GM12801 (cell line): Measurements from ENCODE around the gene SLC8B1.

ENCODE experiments used
- TF ChIP-seq, protein P1 (sequence below): IDR thresholded peaks from one replicate; pipeline ENCODE4 v1.5.1; 2011; ENCODE audit warnings: control low read depth; ENCODE audit not compliant: insufficient read length; ENCODE audit errors: extremely low read depth

Gene SLC8B1

DNA sequence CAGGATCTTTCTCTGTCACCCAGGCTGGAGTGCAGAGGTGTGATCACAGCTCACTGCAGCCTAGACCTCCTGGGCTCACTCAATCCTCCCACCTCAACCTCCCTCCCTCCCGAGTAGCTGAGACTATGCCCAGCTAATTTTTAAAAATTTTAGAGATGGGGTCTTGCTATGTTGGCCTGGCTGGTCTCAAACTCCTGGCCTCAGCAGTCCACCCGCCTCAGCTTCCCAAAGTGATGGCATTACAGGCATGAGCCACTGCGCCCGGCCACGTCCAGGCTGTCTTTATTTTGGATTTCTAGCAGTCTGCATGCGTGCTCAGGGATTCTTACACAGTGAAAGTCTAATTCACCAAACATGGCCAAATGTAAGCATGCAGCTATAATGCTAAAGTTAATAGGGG, 17.8 kb downstream of the SLC8B1 start:
- TF ChIP-seq, protein P1, sequence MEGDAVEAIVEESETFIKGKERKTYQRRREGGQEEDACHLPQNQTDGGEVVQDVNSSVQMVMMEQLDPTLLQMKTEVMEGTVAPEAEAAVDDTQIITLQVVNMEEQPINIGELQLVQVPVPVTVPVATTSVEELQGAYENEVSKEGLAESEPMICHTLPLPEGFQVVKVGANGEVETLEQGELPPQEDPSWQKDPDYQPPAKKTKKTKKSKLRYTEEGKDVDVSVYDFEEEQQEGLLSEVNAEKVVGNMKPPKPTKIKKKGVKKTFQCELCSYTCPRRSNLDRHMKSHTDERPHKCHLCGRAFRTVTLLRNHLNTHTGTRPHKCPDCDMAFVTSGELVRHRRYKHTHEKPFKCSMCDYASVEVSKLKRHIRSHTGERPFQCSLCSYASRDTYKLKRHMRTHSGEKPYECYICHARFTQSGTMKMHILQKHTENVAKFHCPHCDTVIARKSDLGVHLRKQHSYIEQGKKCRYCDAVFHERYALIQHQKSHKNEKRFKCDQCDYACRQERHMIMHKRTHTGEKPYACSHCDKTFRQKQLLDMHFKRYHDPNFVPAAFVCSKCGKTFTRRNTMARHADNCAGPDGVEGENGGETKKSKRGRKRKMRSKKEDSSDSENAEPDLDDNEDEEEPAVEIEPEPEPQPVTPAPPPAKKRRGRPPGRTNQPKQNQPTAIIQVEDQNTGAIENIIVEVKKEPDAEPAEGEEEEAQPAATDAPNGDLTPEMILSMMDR, result no peak

DNA sequence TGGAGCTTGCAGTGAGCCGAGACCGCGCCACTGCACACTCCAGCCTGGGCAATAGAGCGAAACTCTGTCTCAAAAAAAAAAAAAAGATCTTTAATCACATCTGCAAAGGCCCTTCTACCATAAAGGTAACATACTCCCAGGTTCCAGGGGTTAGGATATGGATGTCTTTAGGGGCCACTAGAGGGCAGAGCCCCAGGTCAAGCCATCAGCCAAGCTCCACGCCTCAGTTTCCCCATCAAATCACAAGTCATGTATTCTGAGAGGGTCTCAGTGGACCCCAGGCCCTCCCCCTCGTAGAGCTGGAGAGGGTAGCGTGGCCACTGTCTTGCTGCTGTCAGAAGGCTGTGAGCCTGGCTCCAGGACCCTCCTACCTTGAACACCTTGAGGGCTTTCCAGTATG, 18.8 kb downstream of the SLC8B1 start:
- TF ChIP-seq, protein P1, result no peak

DNA sequence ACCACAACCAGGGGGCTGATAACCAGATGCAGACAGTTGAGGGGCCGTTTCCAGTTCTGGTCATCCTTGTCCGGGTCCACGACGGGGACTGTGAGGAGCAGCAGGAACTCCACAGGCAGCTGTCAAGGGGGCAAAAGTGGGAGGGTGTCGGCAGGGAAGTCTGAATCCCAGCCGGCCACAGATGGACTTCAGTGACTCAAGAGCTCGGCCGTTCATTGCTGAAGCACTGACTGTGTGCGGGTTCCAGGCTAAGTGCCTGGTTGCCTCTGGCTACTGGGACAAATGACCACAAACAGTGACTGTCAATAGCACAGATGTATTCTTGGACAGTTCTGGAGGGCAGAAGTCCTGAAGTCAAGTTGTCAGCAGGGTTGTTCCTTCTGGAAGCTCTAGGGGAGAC, 19.6 kb downstream of the SLC8B1 start:
- TF ChIP-seq, protein P1, result no peak

DNA sequence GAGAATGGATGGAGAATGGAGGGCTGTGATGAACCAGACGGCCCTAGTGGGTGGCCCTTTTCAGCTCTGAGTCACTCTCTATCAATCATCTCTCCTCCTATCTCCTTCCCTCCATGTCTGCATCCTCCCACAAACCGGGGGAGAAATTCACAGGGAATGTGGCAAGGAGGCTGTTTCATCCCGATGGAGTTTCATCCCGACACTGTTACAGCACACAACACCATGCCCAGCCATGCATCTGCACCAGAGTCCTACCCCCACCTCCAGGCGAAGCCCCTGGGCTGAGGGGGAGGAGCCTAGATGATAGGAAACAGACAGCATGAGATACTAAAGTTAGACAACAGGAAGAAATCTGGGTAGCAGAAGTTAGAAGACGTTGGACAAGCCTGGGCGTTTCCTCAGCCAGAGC, 20.8 kb downstream of the SLC8B1 start:
- TF ChIP-seq, protein P1, result no peak

DNA sequence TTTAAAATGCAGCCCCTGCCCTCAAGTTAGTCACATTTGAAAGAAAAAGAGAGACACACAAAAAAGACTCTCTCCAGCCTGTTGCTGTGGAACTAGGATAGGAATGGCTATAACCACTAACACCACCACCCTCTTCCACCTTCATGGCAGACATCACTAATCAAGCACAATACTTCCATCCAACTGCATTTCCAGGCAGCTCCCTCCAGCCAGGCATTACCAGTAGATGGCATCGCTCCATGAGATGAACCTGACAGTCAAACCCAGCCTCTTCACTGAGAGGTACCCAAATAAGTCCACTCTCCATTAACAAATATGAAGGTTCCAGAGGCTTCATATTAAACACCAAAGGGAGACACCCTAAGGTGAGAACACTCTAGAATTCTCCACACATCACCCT, 24.4 kb downstream of the SLC8B1 start:
- TF ChIP-seq, protein P1, result no peak

DNA sequence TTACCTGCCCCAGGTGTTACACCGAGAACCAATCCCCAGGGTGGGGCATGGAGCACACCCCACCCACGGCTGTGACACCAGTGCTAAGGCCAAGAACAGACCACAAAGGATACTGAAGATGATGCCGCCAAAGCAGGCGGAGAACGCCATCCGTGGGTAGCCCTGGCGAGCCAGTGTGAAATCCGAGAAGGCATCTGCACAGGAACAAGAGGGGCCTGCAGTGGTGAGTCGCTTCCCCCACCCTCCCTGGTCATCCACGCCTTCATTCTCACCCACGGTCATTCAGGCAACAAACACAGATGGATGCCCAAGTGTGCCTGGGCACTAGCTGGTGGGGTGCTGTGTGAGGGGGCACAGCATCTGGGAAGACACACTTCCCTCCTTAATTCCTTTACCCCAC, 28.5 kb downstream of the SLC8B1 start:
- TF ChIP-seq, protein P1, result no peak

DNA sequence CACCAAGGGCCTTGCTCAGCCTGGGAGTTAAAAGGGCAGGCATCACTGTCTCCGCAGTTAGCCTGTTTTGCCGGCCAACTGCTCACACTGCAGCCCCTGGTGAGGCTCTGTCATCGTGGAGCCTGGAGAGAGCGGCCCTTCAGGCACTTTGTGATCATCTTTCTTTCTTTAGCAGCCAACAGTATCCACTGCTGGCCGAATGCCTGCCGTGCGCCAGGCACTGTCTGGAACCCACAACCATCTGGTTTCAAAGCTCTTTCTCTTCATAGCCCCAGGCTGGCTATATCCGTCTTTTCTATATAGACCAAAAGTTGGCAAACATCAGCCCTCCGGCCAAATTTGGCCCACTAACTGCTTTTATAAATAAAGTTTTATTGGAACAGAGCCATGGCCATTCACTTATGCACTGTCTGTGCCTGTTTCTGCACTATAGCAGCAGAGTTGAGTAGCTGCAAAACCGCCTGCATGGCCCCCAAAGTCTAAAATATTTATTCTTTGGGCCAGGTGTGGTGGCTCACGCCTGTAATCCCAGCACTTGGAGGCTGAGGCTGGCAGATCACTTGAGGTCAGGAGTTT, 29.5 kb downstream of the SLC8B1 start:
- TF ChIP-seq, protein P1, result no peak
